Transverse colon (tissue), 4 donors: ENCODE data around the gene SCN5A. TPM values are rescaled to one million over a fixed set of nuclear protein-coding genes. Genes with fewer than 3 reads are reported as not detected.
A peak's percentile ranks its signal among the peaks of the same experiment; 100 is the strongest.

ENCODE experiments used
- DNase-seq: peaks from one replicate; pipeline ENCODE4 v3.0.0-alpha.2; 2019
- H3K27ac ChIP-seq, 4 donors: fragments of 200-600 bp; sonication (generic); 2 replicates each; pipeline ENCODE4 v1.5.1; 2016 to 2018; ENCODE audit warnings: inconsistent platforms in 4 of 4
- H3K27me3 ChIP-seq: fragments of 200-600 bp; sonication (generic); 2 replicates; pipeline ENCODE4 v1.5.1; 2017; ENCODE audit warnings: inconsistent platforms
- H3K36me3 ChIP-seq, 4 donors: fragments of 200-600 bp; sonication (generic); 2 replicates each; pipeline ENCODE4 v1.5.1; 2017 to 2019; ENCODE audit warnings: inconsistent platforms in 4 of 4
- H3K4me1 ChIP-seq, 4 donors: fragments of 200-600 bp; sonication (generic); 2 replicates each; pipeline ENCODE4 v1.5.1; 2017 to 2020; ENCODE audit warnings: inconsistent platforms in 4 of 4
- H3K4me3 ChIP-seq, 4 donors: fragments of 200-600 bp; sonication (generic); 1 replicate in 1 of 4; 2 replicates in 3 of 4; pipeline versions ENCODE4 v1.5.1 to v1.6.1; 2017 to 2019; ENCODE audit warnings: inconsistent platforms in 4 of 4
- H3K9me3 ChIP-seq, 2 donors: fragments of 200-600 bp; sonication (generic); 2 replicates each; pipeline ENCODE4 v1.5.1; 2017 to 2019; ENCODE audit warnings: inconsistent platforms in 2 of 2
- EP300 ChIP-seq: sonication (generic); formaldehyde crosslinking; IDR thresholded peaks from one replicate; pipeline ENCODE4 v1.6.1; 2017; ENCODE audit warnings: antibody characterized with exemption, low read depth
- POLR2A ChIP-seq: fragments of 450-650 bp; IDR thresholded peaks from one replicate; pipeline ENCODE4 v1.6.1; 2016; ENCODE audit warnings: antibody characterized with exemption, mild to moderate bottlenecking, moderate library complexity
- POLR2AphosphoS5 ChIP-seq, 3 donors: sonication (generic); formaldehyde crosslinking; IDR thresholded peaks; one replicate each; pipeline ENCODE4 v1.6.1; 2016; ENCODE audit warnings: antibody characterized with exemption in 3 of 3
- WGBS, 2 donors: methylation state at CpG; one replicate each; pipeline ENCODE4 v1.1.5; 2018; ENCODE audit warnings: low coverage in 1 of 2; 5-methylcytosine and 5-hydroxymethylcytosine counted together
- in situ Hi-C, 4 donors: fragments of 200-750 bp; cut with MboI; loops; one replicate each; pipeline versions ENCODE4 v1.15.0 to v1.15.1; 2017; ENCODE audit warnings: low sequenced_read_pairs in 3 of 4, low pct_ligation_motif_present in 1 of 4, low pct_unique_long_range_greater_than_20kb in 1 of 4
- intact Hi-C: fragments of 100-400 bp; cut with DNase I; formaldehyde crosslinking; loops from one replicate; pipeline ENCODE4 v1.15.1; 2023; ENCODE audit warnings: low total_unique reads
- total RNA-seq, 4 donors: library from RNA; depleted of rRNA; stranded (reverse); fragments of >200 nt; gene quantifications; one replicate each; pipeline ENCODE4 v1.1.0, GENCODE V29; 2016
- TF ChIP-seq, protein P1 (sequence below), 5 experiments: fragments of 200-600 bp in 3 of 5; fragments of 450-650 bp in 2 of 5; sonication (generic) in 3 of 5; IDR thresholded peaks; 1 replicate in 2 of 5; 2 replicates in 3 of 5; pipeline ENCODE4 v1.5.1; 2016 to 2017; ENCODE audit warnings: antibody characterized with exemption in 5 of 5, inconsistent platforms in 3 of 5, mild to moderate bottlenecking in 2 of 5, moderate library complexity in 1 of 5

The SCN5A gene
- total RNA-seq, 4 donors from 2014 or later: 0.16 to 0.27 TPM; not detected in 2

DNA sequence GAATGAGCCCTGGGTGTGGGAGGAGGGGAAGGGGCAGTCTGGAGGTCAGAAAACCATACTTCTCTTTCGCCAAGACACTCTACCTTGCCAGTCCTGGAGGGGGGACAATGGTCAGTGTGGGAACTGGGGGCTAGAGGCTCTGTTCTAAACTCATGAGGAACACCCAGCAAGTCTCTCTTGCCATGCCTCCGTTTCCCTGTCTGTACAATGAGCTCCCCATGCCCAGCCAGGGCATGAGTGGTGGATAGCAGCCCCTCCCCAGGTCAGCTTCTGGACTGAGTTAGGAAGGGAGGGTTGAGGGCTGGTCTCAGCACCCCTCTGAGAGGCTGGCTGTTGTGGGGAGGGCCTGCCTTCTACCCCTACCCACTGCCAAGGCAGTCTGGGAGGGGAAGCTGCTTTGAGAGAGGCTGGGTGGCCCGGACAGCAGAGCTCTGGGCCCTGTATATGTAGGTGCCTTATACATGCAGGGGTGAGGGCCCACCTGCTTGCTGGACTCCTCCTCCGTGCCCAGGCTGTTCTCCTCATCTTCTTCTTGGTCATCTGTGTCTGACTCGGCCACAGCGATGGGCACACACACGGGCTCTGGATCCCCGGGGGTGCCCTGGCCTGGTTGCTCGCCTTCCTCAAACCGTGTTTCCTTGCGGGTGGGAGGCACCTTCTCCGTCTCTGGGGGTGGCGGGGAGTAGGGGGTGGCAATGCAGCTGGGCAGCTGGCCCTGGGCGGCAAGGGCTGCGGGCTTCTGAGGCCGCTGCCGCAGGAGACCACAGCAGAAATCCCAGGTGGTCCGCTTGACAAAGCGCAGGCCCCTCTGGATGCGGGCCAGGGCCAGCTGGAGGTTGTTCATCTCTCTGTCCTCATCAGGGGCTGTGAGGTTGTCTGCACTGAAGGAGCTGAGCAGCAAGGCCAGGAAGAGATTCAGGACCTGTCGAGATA lies 68.8 kb downstream of the SCN5A start:
- no peak overlapping the region for H3K27ac ChIP-seq
- intact Hi-C loops (no loop called here), in situ Hi-C loops (no loop called here)
- no peak for TF ChIP-seq EP300
- TF ChIP-seq POLR2A: no peak
- TF ChIP-seq, protein P1, sequence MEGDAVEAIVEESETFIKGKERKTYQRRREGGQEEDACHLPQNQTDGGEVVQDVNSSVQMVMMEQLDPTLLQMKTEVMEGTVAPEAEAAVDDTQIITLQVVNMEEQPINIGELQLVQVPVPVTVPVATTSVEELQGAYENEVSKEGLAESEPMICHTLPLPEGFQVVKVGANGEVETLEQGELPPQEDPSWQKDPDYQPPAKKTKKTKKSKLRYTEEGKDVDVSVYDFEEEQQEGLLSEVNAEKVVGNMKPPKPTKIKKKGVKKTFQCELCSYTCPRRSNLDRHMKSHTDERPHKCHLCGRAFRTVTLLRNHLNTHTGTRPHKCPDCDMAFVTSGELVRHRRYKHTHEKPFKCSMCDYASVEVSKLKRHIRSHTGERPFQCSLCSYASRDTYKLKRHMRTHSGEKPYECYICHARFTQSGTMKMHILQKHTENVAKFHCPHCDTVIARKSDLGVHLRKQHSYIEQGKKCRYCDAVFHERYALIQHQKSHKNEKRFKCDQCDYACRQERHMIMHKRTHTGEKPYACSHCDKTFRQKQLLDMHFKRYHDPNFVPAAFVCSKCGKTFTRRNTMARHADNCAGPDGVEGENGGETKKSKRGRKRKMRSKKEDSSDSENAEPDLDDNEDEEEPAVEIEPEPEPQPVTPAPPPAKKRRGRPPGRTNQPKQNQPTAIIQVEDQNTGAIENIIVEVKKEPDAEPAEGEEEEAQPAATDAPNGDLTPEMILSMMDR (IDR thresholded peaks at IDR 0.05): no peak
- TF ChIP-seq POLR2AphosphoS5 (IDR thresholded peaks at IDR 0.05): no peak
- peak; percentile 4 for DNase-seq
- no peaks in the 10 kb centered on the region for H3K27me3 ChIP-seq
- H3K36me3 ChIP-seq: no peaks in the 10 kb centered on the region
- H3K4me1 ChIP-seq: no peaks in the 10 kb centered on the region
- 89% methylated on average over 20 of the region's 21 CpGs; no CpG with 5 or more reads in 1 of the 2 donors for WGBS, 2 donors
- no peaks in the 10 kb centered on the region for H3K9me3 ChIP-seq
- no peak overlapping the region for H3K4me3 ChIP-seq

DNA sequence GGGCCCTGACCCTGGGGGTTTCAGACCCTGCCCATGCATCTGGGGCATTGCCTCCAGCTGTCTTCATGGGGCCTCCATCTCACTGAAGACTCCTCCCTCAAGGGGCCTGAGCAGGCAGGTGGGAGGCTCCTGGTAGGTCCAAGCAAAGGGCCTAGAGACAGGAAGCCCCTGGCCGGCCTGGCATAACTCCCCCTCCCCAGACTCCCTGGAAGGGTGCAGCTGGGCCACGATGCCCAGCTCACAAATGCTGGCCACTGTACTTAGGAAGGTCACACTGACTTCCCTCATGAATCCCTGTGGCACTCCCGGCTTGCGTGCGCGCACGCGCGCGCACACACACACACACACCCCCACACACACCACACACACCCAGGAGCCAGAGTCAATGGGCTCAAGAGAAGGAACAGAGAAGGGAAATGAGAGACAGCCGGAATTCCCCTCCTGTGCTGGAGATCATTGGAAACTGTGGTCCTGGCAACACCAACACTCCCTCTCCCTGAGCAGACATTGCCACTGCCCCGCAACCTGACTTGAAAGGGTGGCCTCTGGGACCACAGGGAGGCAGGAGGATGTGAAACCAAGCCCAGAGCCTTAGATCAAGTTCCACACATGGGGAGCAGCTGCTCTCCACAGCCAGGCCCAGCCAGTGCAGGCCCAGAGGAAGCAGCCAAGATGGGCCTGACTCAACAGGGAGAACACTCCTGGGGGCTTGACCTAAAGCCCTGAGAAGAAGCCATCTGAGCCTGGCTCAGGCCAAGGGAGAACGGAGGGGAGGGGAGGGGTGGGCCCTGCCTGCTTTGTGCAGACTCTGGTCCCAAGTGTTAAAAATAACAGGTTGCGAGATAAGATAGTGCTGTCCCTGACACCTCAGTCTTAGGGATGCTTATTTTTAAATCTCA lies 69.7 kb downstream of the SCN5A start:
- H3K36me3 ChIP-seq: no peaks in the 10 kb centered on the region
- no peaks in the 10 kb centered on the region for H3K4me1 ChIP-seq
- H3K27ac ChIP-seq: no peak overlapping the region
- WGBS, 2 donors: 70 to 82% methylated on average over 3 to 14 of the region's 14 CpGs
- TF ChIP-seq EP300 (no peak), POLR2A (no peak), POLR2AphosphoS5 (IDR thresholded peaks at IDR 0.05) (no peak)
- TF ChIP-seq, protein P1 (IDR thresholded peaks at IDR 0.05): no peak
- no peak overlapping the region for H3K4me3 ChIP-seq
- in situ Hi-C loops (no loop called here), intact Hi-C loops (no loop called here)
- H3K27me3 ChIP-seq: no peaks in the 10 kb centered on the region
- peak; percentile 6 for DNase-seq
- no peaks in the 10 kb centered on the region for H3K9me3 ChIP-seq

DNA sequence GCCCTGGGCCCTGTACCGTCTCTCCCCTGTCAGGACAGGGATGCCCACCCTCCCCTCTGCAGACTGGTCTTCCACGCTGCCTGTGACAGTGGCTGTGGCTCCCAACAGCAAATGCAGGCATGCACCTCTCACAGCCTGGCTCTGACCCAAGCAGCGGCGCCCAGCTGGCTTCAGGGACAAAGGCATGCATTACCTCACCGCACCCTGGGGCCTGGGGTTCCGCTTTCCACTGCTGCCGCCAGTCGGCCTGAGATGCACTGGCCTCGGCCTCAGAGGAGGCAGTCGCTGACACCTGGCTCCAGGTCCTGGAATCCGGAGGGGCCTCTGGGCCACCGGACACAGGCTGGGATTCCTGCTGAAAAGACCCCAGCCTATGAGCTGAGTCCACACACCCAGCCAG lies 70.3 kb downstream of the SCN5A start:
- TF ChIP-seq, protein P1 (IDR thresholded peaks at IDR 0.05): no peak
- no peak for TF ChIP-seq EP300
- no peak for TF ChIP-seq POLR2AphosphoS5 (IDR thresholded peaks at IDR 0.05)
- no peak for TF ChIP-seq POLR2A
- Histone ChIP-seq H3K36me3 (no peaks in the 10 kb centered on the region), H3K27ac (no peak overlapping the region), H3K27me3 (no peaks in the 10 kb centered on the region), H3K4me1 (no peaks in the 10 kb centered on the region), H3K9me3 (no peaks in the 10 kb centered on the region), H3K4me3 (no peak overlapping the region)
- in situ Hi-C loops: no loop called here
- no peak for DNase-seq
- WGBS, 2 donors: 86% methylated on average over 12 of the region's 12 CpGs; no CpG with 5 or more reads in 1 of the 2 donors
- intact Hi-C loops: no loop called here

DNA sequence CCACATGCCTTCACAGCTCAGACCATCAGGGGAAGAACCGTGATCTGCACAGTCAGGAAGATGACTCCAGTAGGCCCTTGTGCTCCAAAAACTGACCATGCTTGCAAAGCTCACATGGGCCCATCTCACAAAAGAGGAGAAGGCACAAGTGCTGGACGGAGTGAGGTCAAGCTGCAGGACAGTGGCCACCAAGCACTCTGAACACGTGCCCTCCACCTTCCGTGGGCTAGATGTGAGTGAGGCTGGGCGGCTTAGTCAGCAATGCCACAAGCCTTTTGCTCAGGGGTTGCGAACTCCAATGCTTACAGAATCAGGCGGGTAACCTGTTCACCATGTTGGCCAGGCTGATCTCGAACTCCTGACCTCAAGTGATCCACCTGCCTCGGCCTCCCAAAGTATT lies 70.9 kb downstream of the SCN5A start:
- in situ Hi-C loops (no loop called here), intact Hi-C loops (no loop called here)
- H3K27ac ChIP-seq: no peak overlapping the region
- no peak for DNase-seq
- WGBS, 2 donors: 72% methylated on average over 9 of the region's 9 CpGs; no CpG with 5 or more reads in 1 of the 2 donors
- H3K27me3 ChIP-seq: no peaks in the 10 kb centered on the region
- H3K36me3 ChIP-seq: no peaks in the 10 kb centered on the region
- TF ChIP-seq, protein P1 (IDR thresholded peaks at IDR 0.05): no peak
- TF ChIP-seq EP300 (no peak), POLR2A (no peak), POLR2AphosphoS5 (IDR thresholded peaks at IDR 0.05) (no peak)
- H3K4me1 ChIP-seq: no peaks in the 10 kb centered on the region
- no peak overlapping the region for H3K4me3 ChIP-seq
- peaks cover 0 to 1% of the 10 kb centered on the region in 2 donors for H3K9me3 ChIP-seq
